Mesothelial cell of epicardium (in vitro differentiated cells): ENCODE results near the gene C2CD2L. TPM values are rescaled to one million over a fixed set of nuclear protein-coding genes. Genes with fewer than 3 reads are reported as not detected.
A peak's percentile ranks its signal among the peaks of the same experiment; 100 is the strongest.

Experiments
- DNase-seq, 2 experiments: peaks; one replicate each; pipeline ENCODE4 v3.0.0; 2021; ENCODE audit warnings: low spot score in 2 of 2; ENCODE audit not compliant: unreplicated experiment in 2 of 2
- H3K27ac Mint-ChIP-seq: 2 replicates; pipeline ENCODE4 v1.8.0; 2021; ENCODE audit warnings: mixed read lengths
- H3K27me3 Mint-ChIP-seq: 2 replicates; pipeline ENCODE4 v1.8.0; 2021; ENCODE audit warnings: low read depth, mixed read lengths
- H3K36me3 Mint-ChIP-seq: 2 replicates; pipeline ENCODE4 v1.8.0; 2021; ENCODE audit warnings: mixed read lengths
- H3K4me1 Mint-ChIP-seq: 2 replicates; pipeline ENCODE4 v1.8.0; 2021; ENCODE audit warnings: mixed read lengths
- H3K4me3 Mint-ChIP-seq: 2 replicates; pipeline ENCODE4 v1.8.0; 2021; ENCODE audit warnings: mild to moderate bottlenecking, moderate library complexity, mixed read lengths
- H3K9me3 Mint-ChIP-seq: 2 replicates; pipeline ENCODE4 v1.8.0; 2021; ENCODE audit warnings: mixed read lengths
- total RNA-seq: library from RNA; stranded (reverse); gene quantifications from 3 replicates; pipeline ENCODE4 v1.2.1, GENCODE V29; 2021
- TF ChIP-seq, protein P1 (sequence below): fragments of 200-600 bp; sonication (generic); IDR thresholded peaks from one replicate; pipeline ENCODE4 v1.5.0; 2021; ENCODE audit warnings: antibody characterized with exemption; ENCODE audit not compliant: unreplicated experiment

Gene C2CD2L
- total RNA-seq, 1 donor from 2014 or later = 10.0 TPM

DNA sequence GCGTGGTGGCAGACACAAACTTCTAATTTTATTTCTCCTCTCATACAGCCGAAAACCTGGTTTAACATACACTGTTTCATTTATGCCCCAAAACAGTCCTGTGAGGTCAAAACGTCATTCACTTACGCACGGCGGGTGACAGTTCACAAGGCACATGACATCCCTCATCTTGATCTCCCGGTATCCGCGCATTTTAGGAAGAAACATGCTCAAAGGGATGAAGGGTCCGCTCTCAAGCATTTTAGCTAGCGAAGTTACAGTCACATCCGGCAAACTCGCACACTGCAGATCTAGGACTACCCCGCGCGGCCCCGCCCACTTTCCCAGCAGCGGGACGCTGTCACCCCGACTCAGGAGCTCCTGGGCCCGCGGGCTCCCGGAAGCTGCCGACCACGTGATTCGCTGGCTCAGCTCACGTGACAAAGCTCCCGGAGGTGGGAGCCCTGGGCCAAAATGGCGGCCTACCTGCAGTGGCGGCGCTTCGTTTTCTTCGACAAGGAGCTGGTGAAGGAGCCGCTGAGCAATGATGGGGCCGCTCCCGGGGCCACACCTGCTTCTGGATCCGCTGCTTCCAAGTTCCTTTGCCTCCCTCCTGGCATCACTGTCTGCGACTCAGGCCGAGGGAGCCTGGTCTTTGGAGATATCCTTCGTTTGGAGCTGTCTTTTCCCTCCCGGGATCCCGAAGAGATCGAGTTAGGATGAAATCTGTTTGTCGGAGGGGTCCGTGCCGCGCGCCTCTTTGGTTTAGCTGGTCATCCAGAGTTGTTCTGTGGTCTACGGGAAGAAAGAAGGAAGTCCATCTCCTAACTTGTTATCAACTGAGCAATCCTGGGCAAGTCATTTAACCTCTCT, 39.5 kb upstream of the C2CD2L start, which contains the start of gene VPS11:
Gene VPS11, plus strand, starts transcription at position 448 of the 852 bp plus-strand sequence. Its CDS starts 6 bp downstream, at position 454.
- Mint-ChIP-seq H3K36me3 (peaks cover 4% of the 10 kb centered on the region), H3K4me3 (peak within 1 kb of the TSS; percentile 90), H3K9me3 (no peaks in the 10 kb centered on the region), H3K27ac (peak within 1 kb of the TSS; percentile 96), H3K4me1 (peaks cover 17% of the 10 kb centered on the region), H3K27me3 (no peaks in the 10 kb centered on the region)
- peak; percentile 97 to 98 for DNase-seq
- TF ChIP-seq, protein P1, sequence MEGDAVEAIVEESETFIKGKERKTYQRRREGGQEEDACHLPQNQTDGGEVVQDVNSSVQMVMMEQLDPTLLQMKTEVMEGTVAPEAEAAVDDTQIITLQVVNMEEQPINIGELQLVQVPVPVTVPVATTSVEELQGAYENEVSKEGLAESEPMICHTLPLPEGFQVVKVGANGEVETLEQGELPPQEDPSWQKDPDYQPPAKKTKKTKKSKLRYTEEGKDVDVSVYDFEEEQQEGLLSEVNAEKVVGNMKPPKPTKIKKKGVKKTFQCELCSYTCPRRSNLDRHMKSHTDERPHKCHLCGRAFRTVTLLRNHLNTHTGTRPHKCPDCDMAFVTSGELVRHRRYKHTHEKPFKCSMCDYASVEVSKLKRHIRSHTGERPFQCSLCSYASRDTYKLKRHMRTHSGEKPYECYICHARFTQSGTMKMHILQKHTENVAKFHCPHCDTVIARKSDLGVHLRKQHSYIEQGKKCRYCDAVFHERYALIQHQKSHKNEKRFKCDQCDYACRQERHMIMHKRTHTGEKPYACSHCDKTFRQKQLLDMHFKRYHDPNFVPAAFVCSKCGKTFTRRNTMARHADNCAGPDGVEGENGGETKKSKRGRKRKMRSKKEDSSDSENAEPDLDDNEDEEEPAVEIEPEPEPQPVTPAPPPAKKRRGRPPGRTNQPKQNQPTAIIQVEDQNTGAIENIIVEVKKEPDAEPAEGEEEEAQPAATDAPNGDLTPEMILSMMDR = no peak

DNA sequence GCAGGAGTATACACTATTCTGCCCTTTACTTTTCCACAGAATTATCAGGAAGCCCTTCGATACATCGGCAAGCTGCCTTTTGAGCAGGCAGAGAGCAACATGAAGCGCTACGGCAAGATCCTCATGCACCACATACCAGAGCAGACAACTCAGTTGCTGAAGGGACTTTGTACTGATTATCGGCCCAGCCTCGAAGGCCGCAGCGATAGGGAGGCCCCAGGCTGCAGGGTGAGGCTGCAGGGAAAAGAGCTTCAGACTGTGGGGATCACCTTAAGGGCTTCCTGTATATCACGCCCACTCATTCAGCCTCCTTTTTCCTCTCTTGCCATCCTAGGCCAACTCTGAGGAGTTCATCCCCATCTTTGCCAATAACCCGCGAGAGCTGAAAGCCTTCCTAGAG, 29.3 kb upstream of the C2CD2L start:
- TF ChIP-seq, protein P1 = no peak
- Mint-ChIP-seq H3K9me3 (no peaks in the 10 kb centered on the region), H3K4me1 (no peaks in the 10 kb centered on the region), H3K27me3 (no peaks in the 10 kb centered on the region), H3K36me3 (peaks cover 35% of the 10 kb centered on the region), H3K27ac (no peak overlapping the region), H3K4me3 (no peak overlapping the region)
- DNase-seq = no peak

- peaks cover 31% of the 10 kb centered on the region for H3K36me3 Mint-ChIP-seq
- no peak for DNase-seq
- TF ChIP-seq, protein P1 = no peak
- no peak overlapping the region for H3K27ac Mint-ChIP-seq
- H3K4me1 Mint-ChIP-seq = no peaks in the 10 kb centered on the region
- no peak overlapping the region for H3K4me3 Mint-ChIP-seq
- H3K27me3 Mint-ChIP-seq = no peaks in the 10 kb centered on the region
- no peaks in the 10 kb centered on the region for H3K9me3 Mint-ChIP-seq
Measured at GRCh38 chr11:119078675-119079420, 28.3 kb upstream of the C2CD2L start.

DNA sequence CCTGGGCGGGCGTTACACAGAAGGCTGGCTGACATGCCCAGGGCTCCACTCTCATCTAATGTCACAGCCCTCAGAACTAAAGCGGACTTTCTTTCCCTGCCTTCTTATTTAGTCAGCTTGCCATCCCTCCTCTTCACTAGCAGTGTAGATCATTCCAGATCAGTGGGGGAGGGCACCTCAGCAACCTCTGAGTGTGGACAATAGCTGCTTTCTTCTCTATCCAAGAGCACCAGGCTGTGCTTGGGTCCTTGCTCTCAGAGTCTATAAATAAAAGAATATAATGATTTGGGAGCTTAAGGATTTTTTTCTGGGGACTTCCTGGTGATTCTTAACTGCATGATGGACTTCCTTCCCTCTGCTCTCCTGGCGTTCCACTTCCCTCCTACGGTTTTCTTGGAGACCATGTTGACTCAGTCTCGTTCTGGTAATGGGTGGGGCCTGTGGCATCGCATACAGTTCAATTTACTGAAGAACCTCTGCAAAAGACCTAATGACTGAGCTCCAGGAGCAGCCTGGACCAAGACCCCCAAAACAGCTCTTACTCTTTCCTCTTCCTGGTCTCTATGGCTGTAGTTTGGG, 25.4 kb upstream of the C2CD2L start:
- DNase-seq = no peak
- Mint-ChIP-seq H3K4me3 (no peak overlapping the region), H3K9me3 (no peaks in the 10 kb centered on the region), H3K36me3 (peaks cover 28% of the 10 kb centered on the region), H3K27ac (no peak overlapping the region), H3K27me3 (no peaks in the 10 kb centered on the region), H3K4me1 (peaks cover 11% of the 10 kb centered on the region)
- TF ChIP-seq, protein P1 = no peak

DNA sequence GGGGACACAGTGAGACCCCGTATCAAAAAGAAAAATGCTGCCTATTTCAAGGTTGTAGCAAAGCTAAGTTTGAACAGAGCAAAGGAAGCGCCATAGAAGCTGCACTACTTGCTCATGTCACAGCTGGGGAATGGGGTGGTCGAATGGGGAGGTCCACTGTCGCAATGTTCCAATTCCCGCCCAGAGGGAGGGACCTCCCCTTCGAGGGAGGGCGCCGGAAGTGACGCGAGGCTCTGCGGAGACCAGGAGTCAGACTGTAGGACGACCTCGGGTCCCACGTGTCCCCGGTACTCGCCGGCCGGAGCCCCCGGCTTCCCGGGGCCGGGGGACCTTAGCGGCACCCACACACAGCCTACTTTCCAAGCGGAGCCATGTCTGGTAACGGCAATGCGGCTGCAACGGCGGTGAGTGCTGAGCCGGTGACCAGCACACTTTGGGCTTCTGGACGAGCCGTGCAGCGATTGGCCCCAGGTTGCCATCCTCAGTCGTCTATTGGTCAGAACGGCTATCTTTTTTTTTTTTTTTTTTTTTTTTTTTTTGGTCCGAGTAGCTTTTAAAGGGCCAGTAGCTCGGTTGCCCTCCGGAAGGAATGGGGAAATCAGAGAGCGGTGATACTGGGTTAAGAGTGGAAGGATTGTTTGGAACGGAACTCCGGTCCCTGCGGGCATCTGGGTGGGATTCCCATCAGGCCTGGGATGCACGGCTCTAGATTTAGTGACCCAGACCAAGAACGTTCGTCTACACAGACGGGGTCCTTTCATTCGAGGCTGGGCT, 22.3 kb upstream of the C2CD2L start, which contains the start of gene HMBS:
Gene HMBS, plus strand, starts transcription at position 219 of the 774 bp plus-strand sequence. Its CDS starts 153 bp downstream, at position 372.
- peaks cover 14% of the 10 kb centered on the region for H3K4me1 Mint-ChIP-seq
- TF ChIP-seq, protein P1 = no peak
- DNase-seq = peak; percentile 78 to 83
- H3K9me3 Mint-ChIP-seq = no peaks in the 10 kb centered on the region
- peak within 1 kb of the TSS; percentile 95 for H3K4me3 Mint-ChIP-seq
- H3K27me3 Mint-ChIP-seq = no peaks in the 10 kb centered on the region
- peak within 1 kb of the TSS; percentile 98 for H3K27ac Mint-ChIP-seq
- H3K36me3 Mint-ChIP-seq = peaks cover 14% of the 10 kb centered on the region
